ENCODE data around the gene KRTAP10-9.
"Not testable (repeated sequence)": the region's sequence is repeated elsewhere in the genome, so short reads cannot be mapped to it uniquely, and the experiment has no call there.

Gene KRTAP10-9

DNA sequence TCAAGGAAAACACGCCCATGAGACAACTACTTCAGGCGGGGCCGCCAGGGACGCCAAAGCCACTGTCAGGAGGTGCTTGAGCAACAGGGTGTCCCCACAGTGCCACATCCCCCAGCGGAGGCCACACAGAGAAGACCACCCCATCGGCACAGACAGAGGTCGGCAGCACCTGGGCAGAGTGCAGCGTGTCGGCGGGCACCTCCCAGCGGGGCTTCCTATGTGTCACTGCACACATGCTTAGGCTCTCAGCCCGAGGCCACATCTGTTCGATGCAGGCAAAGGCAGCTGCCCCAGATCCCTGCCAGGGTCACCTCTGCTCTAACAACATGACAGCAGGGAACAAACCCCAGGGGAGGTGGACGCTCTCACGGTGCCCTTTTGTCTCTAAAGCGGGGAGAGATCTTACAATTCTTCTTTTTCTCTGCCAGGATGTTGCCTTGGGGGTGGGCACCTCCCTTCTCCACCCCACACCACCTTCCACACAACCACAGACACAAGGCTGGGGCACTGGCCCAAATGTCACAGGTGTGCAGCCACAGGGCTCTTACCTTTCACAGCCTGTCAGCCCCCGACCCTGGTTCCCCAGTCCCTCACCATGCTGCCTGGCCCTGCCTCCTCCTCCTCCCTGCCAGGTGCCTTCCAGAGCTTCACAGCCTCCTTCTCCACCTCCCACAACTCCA, 10.8 kb upstream of the KRTAP10-9 start:
- no peak for DNase-seq

DNA sequence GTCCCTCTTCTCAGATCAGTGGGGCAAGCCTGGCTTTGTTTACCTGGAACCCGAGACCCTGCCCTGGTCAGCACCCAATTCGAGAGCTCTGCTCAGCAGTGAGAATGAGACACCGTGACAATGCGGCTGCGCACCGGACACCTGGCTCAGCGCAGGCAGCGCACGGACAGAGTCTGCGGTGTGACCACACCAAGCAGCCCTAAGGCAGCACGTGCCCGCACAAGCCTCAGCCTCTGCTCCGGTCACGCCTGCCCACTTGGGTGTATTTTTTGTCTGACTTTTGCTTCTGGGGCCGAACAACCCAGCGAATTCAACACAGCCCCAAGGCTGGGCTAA, 10.3 kb upstream of the KRTAP10-9 start:
- DNase-seq, result no peak

DNA sequence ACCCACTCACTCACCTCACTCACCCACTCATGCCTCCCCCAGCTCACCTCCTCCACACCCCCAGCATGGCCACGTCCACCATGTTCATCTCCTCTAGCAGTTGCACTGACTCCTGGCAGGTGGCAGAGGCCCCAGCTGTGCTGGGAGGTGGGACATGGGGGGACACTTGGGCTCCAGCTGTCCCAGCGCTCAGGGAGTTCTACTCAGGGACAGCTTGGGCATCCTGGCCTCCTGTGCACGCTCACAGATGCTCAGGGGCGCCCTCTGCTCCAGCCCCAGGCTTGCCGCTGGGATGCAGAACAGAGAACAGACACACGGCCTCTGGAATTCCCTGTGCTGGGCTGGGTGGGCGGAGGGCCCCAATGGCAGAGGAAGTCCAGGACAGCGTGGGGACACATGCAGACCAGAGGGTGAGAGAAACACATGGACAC, 9.8 kb upstream of the KRTAP10-9 start:
- DNase-seq, result no peak

- DNase-seq, result no peak
Measured at GRCh38 chr21:44618504-44618903, 8.4 kb upstream of the KRTAP10-9 start.

- DNase-seq, result no peak
Measured at GRCh38 chr21:44618909-44619308, 8.0 kb upstream of the KRTAP10-9 start.

DNA sequence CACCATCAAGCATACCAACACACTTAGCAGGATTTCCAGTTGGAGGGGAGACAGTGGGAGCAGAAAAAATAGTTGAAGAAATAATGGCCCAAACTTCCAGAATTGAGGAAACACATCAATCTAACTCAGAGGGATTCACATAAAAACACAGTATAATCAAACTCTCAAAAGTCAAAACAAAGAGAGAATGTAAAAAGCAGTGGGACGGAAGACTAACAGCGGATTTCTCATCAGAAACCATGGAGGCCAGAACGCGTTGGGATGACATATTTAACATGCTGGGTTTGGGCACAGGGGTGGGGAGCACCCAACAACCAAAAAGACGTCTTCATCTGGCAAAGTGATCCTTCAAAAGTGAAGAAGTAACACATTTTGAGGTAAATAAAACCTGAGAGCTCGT, 7.0 kb upstream of the KRTAP10-9 start:
- no peak for DNase-seq

DNA sequence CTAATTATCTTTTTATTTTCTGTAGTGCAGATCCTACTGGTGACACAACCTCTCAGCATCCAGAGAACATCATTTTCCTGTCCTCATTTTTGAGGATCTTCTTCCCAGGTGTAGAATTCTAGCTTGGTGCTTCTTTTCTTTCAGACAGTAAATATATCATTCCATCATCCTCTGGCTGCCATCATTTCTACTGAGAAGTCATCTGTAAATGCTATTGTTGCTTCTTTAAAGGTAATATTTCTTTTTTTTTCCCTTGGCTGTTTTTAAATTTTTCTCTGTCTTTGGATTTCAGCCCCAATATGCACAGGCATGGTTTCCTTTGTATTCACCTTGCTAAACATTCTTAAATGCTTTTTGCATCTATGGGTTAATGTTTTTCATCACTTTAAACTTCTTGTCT, 3.3 kb upstream of the KRTAP10-9 start:
- DNase-seq, result no peak

DNA sequence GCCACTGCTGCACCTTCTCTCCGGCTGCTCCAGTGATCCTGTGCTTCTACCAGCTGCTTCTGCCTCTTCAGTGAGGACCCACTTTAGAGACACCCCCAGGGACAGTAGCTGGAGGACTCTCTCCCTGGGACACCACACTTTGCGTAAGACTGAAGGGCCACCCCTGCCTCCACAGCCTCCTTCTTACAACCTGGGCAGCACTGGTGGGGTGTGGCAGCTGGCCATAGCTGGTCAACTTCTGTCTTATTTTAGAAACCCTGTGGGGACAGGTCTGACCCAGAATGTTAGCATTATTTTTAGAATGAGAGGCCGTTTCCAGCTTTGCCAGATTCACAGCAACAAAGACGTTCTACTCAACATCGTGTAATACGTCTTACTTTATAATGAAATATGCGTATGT, 1.1 kb upstream of the KRTAP10-9 start:
- DNase-seq, result no peak

- DNase-seq, result no peak
Measured at GRCh38 chr21:44626262-44626661, 631 bp upstream of the KRTAP10-9 start.

- not testable (repeated sequence) for DNase-seq
Measured at GRCh38 chr21:44627181-44627822, 409 bp downstream of the KRTAP10-9 start.

DNA sequence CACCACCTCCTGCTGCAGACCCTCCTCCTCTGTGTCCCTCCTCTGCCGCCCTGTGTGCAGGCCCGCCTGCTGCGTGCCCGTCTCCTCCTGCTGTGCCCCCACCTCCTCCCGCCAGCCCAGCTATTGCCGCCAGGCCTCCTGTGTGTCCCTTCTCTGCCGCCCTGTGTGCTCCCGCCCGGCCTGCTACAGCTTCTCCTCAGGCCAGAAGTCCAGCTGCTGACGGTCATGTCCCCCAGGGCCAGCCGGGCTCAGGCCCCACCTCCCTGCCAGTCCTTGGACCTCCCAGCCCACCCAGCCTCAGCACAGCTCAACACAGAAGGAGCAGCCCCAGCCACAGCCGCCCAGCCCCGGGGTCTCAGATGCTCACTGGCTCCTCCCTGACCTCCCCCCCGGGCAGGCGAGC, 939 bp downstream of the KRTAP10-9 start:
- DNase-seq, result not testable (repeated sequence)

DNA sequence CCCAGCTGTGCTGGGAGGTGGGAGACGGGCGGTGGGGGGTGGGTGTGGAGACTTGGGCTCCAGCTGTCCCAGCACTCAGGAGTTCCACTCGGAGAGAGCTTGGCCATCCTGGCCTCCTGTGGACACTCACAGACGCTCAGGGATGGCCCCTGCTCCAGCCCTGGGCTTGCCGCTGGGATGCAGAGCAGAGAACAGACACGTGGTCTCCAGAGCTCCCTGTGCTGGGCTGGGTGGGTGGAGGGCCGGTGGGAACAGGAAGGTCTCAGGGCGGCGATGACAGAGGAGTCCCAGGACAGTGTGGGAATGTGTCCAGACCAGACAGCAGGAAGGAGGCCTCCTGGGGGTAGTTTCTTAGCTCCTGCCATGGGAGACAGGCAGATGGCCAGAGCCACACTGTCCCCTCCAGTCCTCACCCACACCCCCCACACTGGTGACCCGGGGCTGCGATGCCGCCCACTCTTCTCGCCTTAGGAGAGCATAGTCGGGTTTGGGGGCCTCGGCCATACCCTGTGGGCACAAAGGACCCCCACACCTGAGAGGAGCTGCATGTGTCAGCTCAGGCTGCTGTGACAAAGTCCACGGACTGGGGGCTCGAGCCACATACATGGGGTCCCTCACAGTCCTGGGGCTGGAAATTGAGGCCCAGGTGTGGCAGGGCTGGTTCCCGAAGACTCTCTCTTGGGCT, 2.0 kb downstream of the KRTAP10-9 start:
- no peak for DNase-seq

GRCh38 chr21:44630440-44630839, 3.5 kb downstream of the KRTAP10-9 start:
- no peak for DNase-seq

GRCh38 chr21:44632067-44632466, 5.2 kb downstream of the KRTAP10-9 start:
- DNase-seq, result no peak

DNA sequence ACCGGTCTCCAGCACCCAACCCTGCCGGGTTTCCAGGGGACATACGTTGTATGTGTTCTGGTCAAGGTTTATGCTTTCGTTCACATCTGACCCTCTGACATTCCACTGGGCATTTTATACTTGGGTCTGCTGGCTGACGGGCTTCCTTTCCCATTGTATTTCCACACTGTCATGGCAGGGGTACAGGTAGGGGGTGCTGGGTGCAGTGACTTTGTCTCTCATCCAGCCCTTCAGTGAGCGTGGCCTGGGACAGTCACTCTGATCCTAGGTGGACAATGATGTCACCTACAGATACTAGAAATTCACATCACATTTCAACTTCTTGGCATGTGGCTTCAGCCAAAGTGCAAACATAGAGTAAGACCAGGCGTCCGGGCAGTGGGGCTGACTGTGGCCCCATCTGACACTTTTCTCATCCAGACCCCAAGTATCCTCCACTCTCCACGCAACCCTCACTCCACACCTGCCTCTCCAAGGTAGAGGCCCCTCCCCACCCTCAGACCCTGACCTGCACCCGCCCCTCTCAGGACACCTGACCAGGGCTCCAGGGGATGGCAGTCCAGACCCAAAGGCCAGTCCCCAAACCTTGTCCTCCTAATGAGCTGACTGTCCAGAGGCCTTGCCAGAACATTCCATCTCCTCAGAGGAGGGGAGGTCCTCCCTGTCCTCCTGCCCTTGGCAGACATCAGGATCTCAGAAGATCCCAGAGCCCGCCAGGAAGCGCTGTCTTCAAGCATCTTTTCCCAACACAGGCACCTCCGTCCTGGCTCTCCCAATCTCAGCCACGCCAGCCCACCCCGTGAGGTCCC, 9.5 kb downstream of the KRTAP10-9 start:
- DNase-seq, result no peak

DNA sequence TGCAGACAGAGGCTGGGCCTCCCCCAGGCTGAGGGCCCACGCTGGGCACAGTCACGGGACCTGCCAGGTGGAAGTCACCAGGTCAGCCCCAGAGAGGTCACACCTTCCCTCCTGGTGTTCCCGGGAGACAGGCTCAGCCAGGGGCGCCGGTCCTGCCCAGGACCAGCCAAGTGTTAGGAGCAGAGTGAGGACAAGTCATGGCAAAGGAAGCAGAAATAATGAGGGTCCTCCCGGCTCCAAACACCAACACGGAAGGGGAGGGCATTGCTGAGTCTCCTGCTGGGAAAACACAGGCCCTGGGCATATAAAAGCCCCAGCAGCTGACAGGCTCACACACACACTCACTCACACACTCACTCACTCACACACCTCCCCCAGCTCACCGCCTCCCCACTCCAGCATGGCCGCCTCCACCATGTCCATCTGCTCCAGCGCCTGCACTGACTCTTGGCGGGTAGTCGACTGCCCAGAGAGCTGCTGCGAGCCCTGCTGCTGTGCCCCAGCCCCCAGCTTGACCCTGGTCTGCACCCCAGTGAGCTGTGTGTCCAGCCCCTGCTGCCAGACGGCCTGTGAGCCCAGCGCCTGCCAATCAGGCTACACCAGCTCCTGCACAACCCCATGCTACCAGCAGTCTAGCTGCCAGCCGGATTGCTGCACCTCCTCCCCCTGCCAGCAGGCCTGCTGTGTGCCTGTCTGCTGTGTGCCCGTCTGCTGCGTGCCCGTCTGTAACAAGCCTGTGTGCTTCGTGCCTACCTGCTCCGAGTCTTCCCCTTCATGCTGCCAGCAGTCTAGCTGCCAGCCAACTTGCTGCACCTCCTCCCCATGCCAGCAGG, 10.3 kb downstream of the KRTAP10-9 start, which contains the start of gene KRTAP10-10:
Gene KRTAP10-10 (plus strand): TSS at position 339 of the 833 bp plus-strand sequence. CDS start 62 bp downstream, at position 401.
- peak; percentile 89 for DNase-seq

DNA sequence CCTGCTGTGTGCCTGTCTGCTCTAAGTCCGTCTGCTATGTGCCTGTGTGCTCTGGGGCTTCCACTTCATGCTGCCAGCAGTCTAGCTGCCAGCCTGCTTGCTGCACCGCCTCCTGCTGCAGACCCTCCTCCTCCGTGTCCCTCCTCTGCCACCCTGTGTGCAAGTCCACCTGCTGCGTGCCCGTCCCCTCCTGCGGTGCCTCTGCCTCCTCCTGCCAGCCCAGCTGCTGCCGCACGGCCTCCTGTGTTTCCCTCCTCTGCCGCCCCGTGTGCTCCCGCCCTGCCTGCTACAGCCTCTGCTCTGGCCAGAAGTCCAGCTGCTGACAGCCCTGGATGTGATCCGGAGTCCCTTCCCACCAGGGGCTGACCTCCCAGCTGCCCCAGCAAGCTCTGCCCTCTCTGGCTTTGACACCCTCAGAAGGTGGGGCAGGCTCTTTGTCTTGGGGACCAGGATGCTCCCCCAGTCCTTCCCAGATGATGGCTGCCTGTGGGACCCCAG, 11.0 kb downstream of the KRTAP10-9 start:
- DNase-seq, result peak; percentile 62

GRCh38 chr21:44638506-44639330, 11.8 kb downstream of the KRTAP10-9 start:
- not testable (repeated sequence) for DNase-seq

DNA sequence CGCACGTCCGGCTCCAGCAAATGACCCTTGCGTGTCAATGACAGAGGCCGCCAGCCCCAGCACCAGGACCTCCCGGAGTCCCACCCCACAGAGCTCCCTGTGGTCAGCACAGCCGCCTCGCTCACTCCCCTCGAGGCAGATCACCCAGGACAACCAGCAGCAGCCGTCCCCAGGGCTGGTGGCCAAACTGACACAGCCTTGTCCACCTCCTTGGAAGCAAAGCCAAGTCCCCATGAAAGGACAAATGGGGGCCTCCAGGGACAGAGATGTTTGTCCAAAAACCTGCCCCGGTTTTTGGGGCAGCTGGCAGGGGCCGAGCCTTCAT, 12.4 kb downstream of the KRTAP10-9 start:
- no peak for DNase-seq

- DNase-seq, result no peak
Measured at GRCh38 chr21:44640761-44641160, 13.9 kb downstream of the KRTAP10-9 start.

DNA sequence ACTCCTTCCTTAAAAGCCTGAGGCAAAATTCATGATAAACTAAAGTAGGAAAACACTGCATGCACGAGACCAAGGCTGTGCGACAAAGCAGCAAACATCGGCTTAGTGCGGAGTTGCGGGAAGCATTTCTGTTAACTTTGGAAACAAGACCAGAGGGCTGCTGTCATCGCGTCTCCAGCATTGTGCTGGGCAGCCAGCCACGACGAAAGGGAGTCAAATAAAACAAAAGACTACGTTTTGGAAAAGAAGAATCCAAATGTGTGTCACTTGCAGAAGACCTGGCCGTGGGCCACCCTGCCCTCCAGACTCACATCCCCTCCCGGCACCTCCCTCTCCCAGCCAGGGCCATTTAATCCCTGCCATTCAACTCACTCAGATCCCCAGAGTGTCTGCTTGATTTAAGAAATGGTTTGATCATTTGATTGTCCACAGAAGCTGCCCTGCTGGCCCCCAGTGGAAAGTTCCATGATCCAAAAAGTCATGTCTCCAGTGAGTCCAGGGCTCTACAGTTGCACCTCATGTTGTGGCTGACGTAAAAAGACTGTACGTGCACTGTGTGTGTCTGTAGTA, 16.9 kb downstream of the KRTAP10-9 start:
- DNase-seq, result peak; percentile 46

Data from COR-L47 (cell line).